Measurements from ENCODE around the gene THSD1. TPM values are rescaled to one million over a fixed set of nuclear protein-coding genes. Genes with fewer than 3 reads are reported as not detected.
"Not testable (repeated sequence)": the region's sequence is repeated elsewhere in the genome, so short reads cannot be mapped to it uniquely, and the experiment has no call there.

THSD1 gene
- total RNA-seq, 1 donor from 2014 or later, result 1.3 TPM

DNA sequence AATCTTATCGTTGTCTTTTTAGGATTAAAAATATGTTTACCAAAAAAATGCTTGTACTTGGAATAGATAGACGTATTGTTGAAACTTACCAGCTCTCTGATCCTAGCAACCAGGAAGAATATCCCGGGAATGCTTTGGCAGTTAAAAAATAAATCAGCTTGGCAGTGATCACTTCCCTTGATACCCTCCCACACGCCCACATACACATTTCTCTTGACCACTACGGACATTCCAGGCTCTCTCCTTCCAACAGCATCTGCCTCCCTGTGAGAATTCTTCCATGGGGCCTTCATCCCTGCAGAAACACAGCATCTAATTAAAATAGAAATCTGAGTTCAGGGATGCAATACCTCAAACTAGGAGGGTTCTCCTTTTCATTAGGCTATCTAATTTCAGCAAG is 57.9 kb downstream of the THSD1 start:
- H3K4me3 Mint-ChIP-seq, result no peak overlapping the region
- peaks cover 1% of the 10 kb centered on the region for H3K27me3 Mint-ChIP-seq (ENCODE audit: low read depth)
- TF ChIP-seq, protein P1, sequence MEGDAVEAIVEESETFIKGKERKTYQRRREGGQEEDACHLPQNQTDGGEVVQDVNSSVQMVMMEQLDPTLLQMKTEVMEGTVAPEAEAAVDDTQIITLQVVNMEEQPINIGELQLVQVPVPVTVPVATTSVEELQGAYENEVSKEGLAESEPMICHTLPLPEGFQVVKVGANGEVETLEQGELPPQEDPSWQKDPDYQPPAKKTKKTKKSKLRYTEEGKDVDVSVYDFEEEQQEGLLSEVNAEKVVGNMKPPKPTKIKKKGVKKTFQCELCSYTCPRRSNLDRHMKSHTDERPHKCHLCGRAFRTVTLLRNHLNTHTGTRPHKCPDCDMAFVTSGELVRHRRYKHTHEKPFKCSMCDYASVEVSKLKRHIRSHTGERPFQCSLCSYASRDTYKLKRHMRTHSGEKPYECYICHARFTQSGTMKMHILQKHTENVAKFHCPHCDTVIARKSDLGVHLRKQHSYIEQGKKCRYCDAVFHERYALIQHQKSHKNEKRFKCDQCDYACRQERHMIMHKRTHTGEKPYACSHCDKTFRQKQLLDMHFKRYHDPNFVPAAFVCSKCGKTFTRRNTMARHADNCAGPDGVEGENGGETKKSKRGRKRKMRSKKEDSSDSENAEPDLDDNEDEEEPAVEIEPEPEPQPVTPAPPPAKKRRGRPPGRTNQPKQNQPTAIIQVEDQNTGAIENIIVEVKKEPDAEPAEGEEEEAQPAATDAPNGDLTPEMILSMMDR (IDR thresholded peaks at IDR 0.05; ENCODE audit: unreplicated experiment), result no peak
- H3K27ac Mint-ChIP-seq, result no peak overlapping the region
- DNase-seq (ENCODE audit: low spot score in 2 of 2, unreplicated experiment in 2 of 2), result no peak
- H3K4me1 Mint-ChIP-seq, result peaks cover 4% of the 10 kb centered on the region
- H3K36me3 Mint-ChIP-seq, result no peaks in the 10 kb centered on the region
- H3K9me3 Mint-ChIP-seq, result peaks cover 7% of the 10 kb centered on the region

DNA sequence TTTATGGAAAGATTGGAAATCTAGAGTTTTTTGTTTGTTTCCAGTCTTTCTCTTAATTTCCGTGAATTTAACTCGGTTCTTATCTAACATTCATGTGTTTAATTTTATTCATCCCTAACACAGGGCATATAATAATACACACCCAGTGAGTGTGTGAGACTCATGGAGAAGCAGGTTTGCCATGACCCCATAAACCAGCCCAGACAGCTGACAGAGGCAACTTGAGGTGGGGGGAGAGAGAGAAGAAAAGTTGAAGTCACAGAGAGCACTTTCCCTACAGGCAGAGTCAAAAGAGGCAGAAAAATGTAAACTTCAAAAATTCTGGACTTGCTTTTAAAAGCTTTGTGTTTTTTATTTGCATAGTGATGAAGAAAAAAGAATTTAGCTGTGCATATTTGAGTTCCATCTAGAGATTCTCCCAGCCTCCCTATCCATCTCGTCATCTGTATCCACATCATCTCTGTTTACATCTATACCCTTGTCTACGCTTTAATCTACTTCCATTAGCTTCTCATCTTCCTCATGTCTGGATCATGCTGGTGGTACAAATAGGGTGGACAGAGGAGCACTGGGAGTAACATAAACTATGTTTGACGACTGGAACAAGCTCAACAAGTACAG is 60.2 kb downstream of the THSD1 start:
- peaks cover 4% of the 10 kb centered on the region for H3K4me1 Mint-ChIP-seq

DNA sequence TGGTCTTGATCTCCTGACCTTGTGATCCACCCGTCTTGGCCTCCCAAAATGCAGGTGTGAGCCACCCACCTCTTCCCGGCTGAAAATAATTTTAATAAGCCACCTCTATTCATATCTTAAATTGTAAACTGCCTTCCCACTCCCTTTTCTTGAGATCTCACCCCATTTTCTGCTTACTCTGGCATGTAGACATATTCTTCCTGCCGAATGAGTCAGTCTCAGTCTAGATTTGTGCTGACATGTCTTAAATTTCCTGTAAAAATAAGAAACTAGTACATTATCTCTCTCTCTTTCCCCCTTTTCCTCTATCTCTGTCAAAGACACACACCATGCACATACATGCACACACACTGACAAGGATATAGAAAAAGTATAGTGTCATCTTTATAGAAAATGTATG is 60.9 kb downstream of the THSD1 start:
- Mint-ChIP-seq H3K4me3 (no peak overlapping the region), H3K9me3 (peaks cover 3% of the 10 kb centered on the region), H3K27me3 (ENCODE audit: low read depth) (peaks cover 1% of the 10 kb centered on the region), H3K36me3 (no peaks in the 10 kb centered on the region), H3K27ac (no peak overlapping the region), H3K4me1 (peaks cover 4% of the 10 kb centered on the region)
- TF ChIP-seq, protein P1 (IDR thresholded peaks at IDR 0.05; ENCODE audit: unreplicated experiment), result no peak
- no peak for DNase-seq (ENCODE audit: low spot score in 2 of 2, unreplicated experiment in 2 of 2)

More for the DNA sequence above, 60.2 kb downstream of the THSD1 start:
- Mint-ChIP-seq H3K27ac (no peak overlapping the region), H3K36me3 (no peaks in the 10 kb centered on the region), H3K9me3 (peaks cover 3% of the 10 kb centered on the region), H3K27me3 (ENCODE audit: low read depth) (peaks cover 1% of the 10 kb centered on the region), H3K4me3 (no peak overlapping the region)
- no peak for DNase-seq (ENCODE audit: low spot score in 2 of 2, unreplicated experiment in 2 of 2)
- TF ChIP-seq, protein P1 (IDR thresholded peaks at IDR 0.05; ENCODE audit: unreplicated experiment), result no peak

DNA sequence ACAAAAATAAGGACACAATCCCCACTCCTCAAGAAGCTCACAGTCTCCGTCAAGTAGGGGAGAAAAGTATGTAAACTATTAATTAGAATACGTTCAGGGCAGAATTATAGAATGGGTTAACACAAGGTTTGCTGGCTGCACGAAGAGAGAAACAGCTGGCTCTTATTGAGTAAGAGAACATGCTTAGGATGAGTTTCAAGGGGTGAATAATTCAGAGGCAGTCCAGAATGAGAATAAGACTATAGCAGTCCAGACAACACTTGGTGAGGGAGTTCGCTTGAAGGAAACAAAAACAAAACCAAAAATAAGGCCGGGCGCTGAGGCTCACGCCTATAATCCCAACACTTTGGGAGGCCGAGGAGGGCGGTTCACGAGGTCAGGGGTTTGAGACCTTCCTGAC is 61.9 kb downstream of the THSD1 start:
- no peak overlapping the region for H3K4me3 Mint-ChIP-seq

DNA sequence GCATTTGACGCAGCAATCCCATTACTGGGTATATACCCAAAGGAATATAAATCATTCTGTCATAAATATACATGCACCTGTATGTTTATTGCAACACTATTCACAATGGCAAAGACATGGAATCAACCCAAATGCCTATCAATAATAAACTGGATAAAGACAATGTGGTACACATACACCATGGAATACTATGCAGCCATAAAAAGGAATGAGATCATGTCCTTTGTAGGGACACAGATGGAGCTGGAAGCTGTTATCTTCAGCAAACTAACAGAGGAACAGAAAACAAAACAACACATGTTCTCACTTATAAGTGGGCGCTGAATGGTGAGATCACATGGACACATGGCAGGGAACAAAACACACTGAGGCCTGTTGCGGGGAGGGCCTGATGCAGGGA is 63.8 kb downstream of the THSD1 start:
- not testable (repeated sequence) for H3K27me3 Mint-ChIP-seq (ENCODE audit: low read depth); H3K36me3 Mint-ChIP-seq; H3K9me3 Mint-ChIP-seq; DNase-seq (ENCODE audit: low spot score in 2 of 2, unreplicated experiment in 2 of 2); H3K27ac Mint-ChIP-seq; H3K4me3 Mint-ChIP-seq; H3K4me1 Mint-ChIP-seq

More for the DNA sequence above, 61.9 kb downstream of the THSD1 start:
- no peak for DNase-seq (ENCODE audit: low spot score in 2 of 2, unreplicated experiment in 2 of 2)
- no peaks in the 10 kb centered on the region for H3K36me3 Mint-ChIP-seq
- H3K27me3 Mint-ChIP-seq (ENCODE audit: low read depth), result peaks cover 1% of the 10 kb centered on the region
- H3K4me1 Mint-ChIP-seq, result peaks cover 4% of the 10 kb centered on the region
- H3K9me3 Mint-ChIP-seq, result peaks cover 3% of the 10 kb centered on the region
- H3K27ac Mint-ChIP-seq, result no peak overlapping the region
- TF ChIP-seq, protein P1 (IDR thresholded peaks at IDR 0.05; ENCODE audit: unreplicated experiment), result no peak

DNA sequence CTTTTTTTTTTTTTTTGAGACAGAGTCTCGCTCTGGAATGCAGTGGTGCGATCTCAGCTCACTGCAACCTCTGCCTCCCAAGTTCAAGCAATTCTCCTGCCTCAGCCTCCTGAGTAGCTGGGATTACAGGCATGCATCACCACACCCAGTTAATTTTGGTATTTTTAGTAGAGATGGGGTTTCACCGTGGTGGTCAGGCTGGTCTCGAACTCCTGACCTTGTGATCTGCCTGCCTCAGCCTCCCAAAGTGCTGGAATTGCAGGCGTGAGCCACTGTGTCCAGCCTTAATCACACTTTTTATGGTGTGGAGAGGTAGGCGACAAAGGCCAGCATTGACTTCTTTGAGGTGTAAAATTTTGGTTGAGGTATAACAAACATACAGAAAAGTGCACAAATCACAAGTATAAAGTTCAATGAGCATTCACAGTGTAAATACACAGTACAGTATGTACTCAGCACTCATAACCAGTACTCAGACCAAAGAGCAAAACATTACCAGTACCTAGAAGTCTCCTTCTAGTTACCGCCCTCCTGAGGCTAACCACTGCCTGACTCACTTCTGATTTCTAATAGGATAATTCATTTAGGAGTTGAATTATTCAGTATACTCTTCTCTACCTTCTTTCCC is 68.0 kb downstream of the THSD1 start:
- H3K4me3 Mint-ChIP-seq; H3K36me3 Mint-ChIP-seq; H3K4me1 Mint-ChIP-seq; H3K9me3 Mint-ChIP-seq; DNase-seq (ENCODE audit: low spot score in 2 of 2, unreplicated experiment in 2 of 2); H3K27ac Mint-ChIP-seq; H3K27me3 Mint-ChIP-seq (ENCODE audit: low read depth): not testable (repeated sequence)

DNA sequence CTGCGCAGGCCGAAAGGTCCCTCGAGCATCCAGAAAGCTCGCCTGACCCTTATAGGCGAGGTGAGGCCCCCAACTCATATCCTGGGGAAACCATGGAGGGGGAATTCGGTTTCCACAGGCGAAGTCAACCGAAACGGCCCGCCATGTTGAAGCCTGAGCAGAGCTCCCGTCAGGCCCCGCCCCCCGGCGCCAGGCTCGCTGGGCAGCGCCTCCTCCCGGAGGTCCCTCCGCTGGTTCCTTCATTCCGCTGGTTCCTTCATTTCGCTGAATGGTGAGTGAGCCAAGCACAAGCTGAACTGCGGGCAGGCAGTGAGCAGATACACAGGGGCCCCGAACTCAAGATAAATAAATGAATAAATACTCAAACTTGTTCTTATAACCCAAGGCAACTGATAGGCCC is 71.9 kb downstream of the THSD1 start:
- not testable (repeated sequence) for H3K27ac Mint-ChIP-seq; H3K36me3 Mint-ChIP-seq; H3K4me3 Mint-ChIP-seq; H3K27me3 Mint-ChIP-seq (ENCODE audit: low read depth); H3K9me3 Mint-ChIP-seq; H3K4me1 Mint-ChIP-seq; DNase-seq (ENCODE audit: low spot score in 2 of 2, unreplicated experiment in 2 of 2)

DNA sequence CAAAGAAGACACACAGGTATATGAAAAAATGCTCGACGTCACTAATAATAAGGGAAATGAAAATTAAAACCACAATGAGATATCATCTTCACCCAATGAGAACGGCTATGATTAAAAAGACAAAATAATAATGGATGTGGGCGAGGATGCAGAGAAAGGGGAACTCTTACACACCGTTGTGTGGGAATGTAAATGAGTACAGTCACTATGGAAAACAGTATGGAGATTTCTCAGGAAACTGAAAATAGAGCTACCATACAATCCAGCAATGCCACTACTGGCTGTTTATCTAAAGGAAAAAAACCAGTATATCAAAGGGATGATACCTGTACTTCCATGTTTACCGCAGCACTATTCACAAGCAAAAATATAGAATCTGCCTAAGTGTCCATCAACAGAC is 74.1 kb downstream of the THSD1 start:
- not testable (repeated sequence) for H3K9me3 Mint-ChIP-seq; H3K36me3 Mint-ChIP-seq; H3K27me3 Mint-ChIP-seq (ENCODE audit: low read depth)

More for the DNA sequence above, 74.1 kb downstream of the THSD1 start:
- not testable (repeated sequence) for H3K4me3 Mint-ChIP-seq; H3K4me1 Mint-ChIP-seq; DNase-seq (ENCODE audit: low spot score in 2 of 2, unreplicated experiment in 2 of 2); H3K27ac Mint-ChIP-seq

Measured in mesothelial cell of epicardium (in vitro differentiated cells).